HepG2 (cell line): ENCODE measurements around the gene TXNRD2.

ENCODE experiments used
- CBFB ChIP-seq: sonication (generic); formaldehyde crosslinking; IDR thresholded peaks from 2 replicates; pipeline ENCODE4 v1.4.0; 2020; ENCODE audit warnings: missing genetic modification reagents
- EP300 ChIP-seq, 3 experiments: sonication (generic) in 1 of 3; formaldehyde crosslinking in 1 of 3; IDR thresholded peaks; 2 replicates each; pipeline versions ENCODE4 v1.5.1 to v1.6.1; 2011 to 2020; ENCODE audit warnings: low read depth in 2 of 3, low read length in 2 of 3, borderline replicate concordance in 1 of 3, improper control_type of control experiment in 1 of 3, mild to moderate bottlenecking in 1 of 3, missing genetic modification reagents in 1 of 3, moderate library complexity in 1 of 3
- HNRNPL ChIP-seq: fragments of 200-400 bp; formaldehyde crosslinking; IDR thresholded peaks from 2 replicates; pipeline ENCODE4 v1.6.1; 2017; ENCODE audit warnings: mild to moderate bottlenecking, low read depth, low read length
- IKZF1 ChIP-seq: fragments of 450-650 bp; IDR thresholded peaks from 2 replicates; pipeline ENCODE4 v1.7.1; 2016
- JUND ChIP-seq: sonication (generic); formaldehyde crosslinking; IDR thresholded peaks from 2 replicates; pipeline ENCODE4 v1.8.0; 2022; ENCODE audit warnings: mild to moderate bottlenecking, missing genetic modification reagents
- KDM1A ChIP-seq: IDR thresholded peaks from 2 replicates; pipeline ENCODE4 v1.6.1; 2016; ENCODE audit warnings: missing compliant biosample characterization
- SP4 ChIP-seq: sonication (generic); formaldehyde crosslinking; IDR thresholded peaks from 2 replicates; pipeline ENCODE4 v1.8.1; 2023; ENCODE audit warnings: mild to moderate bottlenecking, missing genetic modification reagents
- TBP ChIP-seq: sonication (generic); formaldehyde crosslinking; IDR thresholded peaks from 2 replicates; pipeline ENCODE4 v1.5.0; 2020; ENCODE audit warnings: missing genetic modification reagents
- ZNF180 ChIP-seq: sonication (generic); formaldehyde crosslinking; IDR thresholded peaks from 2 replicates; pipeline ENCODE4 v1.4.0; 2020; ENCODE audit warnings: low read depth, missing genetic modification reagents, borderline replicate concordance
- ZNF572 ChIP-seq: sonication (generic); formaldehyde crosslinking; IDR thresholded peaks from 2 replicates; pipeline ENCODE4 v1.5.1; 2020; ENCODE audit warnings: mild to moderate bottlenecking, missing genetic modification reagents
- TF ChIP-seq, protein P1 (sequence below): sonication (generic); formaldehyde crosslinking; IDR thresholded peaks from 2 replicates; pipeline ENCODE4 v1.9.0; 2022; ENCODE audit warnings: missing genetic modification reagents, mild to moderate bottlenecking, borderline replicate concordance
- TF ChIP-seq, protein P2 (sequence below): sonication (generic); formaldehyde crosslinking; IDR thresholded peaks from 2 replicates; pipeline ENCODE4 v1.5.0; 2020; ENCODE audit warnings: mild to moderate bottlenecking, missing genetic modification reagents, moderate library complexity
- TF ChIP-seq, protein P3 (sequence below): sonication (generic); formaldehyde crosslinking; IDR thresholded peaks from 2 replicates; pipeline ENCODE4 v1.8.1; 2023; ENCODE audit warnings: missing genetic modification reagents, inconsistent platforms, borderline replicate concordance

DNA sequence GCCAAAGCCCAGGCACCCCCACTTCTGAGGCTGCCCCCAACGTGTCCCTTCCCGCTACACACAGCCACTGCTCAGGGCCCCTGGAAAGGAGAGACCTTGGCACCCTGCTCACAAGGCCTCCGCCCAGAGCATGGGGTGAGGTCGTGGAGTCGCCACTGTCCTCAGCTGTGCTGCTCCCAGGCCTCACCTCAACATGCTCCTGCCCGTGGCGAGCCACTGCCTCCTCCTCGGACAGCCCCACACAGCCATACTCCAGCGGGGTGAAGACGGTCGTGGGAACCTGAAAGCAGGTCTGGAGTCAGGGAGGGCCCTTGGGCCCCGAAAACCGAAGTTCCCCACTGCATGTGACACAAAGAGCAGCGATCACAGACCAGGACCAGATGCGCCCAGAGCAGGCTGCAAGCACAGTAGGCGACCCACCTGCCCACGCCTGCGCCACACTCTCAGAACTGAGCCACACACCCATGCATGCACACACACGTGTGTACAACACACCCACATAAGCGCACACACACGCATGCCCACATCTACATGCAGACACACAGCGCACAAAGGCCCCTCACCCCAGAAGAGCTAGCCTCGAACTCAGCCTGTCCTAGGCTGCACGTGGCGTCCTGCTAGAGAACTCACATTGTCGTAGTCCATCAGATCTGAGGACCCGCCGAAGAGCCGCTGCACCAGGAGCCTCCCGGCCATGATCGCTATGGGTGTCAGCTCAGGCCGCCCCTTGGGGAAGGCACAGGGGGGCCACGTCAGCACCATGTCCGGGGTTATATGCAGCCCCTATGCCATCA, 61.4 kb downstream of the TXNRD2 start:
- no peak for TF ChIP-seq SP4 (CRISPR knock-in tag)
- TF ChIP-seq EP300 (IDR thresholded peaks at IDR 0.05; ENCODE audit: low read depth in 2 of 2, low read length in 2 of 2), result no peak
- no peak for TF ChIP-seq EP300 (CRISPR knock-in tag; IDR thresholded peaks at IDR 0.05; ENCODE audit: borderline replicate concordance)
- TF ChIP-seq IKZF1, result no peak
- TF ChIP-seq, protein P1, sequence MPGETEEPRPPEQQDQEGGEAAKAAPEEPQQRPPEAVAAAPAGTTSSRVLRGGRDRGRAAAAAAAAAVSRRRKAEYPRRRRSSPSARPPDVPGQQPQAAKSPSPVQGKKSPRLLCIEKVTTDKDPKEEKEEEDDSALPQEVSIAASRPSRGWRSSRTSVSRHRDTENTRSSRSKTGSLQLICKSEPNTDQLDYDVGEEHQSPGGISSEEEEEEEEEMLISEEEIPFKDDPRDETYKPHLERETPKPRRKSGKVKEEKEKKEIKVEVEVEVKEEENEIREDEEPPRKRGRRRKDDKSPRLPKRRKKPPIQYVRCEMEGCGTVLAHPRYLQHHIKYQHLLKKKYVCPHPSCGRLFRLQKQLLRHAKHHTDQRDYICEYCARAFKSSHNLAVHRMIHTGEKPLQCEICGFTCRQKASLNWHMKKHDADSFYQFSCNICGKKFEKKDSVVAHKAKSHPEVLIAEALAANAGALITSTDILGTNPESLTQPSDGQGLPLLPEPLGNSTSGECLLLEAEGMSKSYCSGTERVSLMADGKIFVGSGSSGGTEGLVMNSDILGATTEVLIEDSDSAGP (CRISPR knock-in tag), result no peak
- TF ChIP-seq ZNF572 (CRISPR knock-in tag), result no peak
- no peak for TF ChIP-seq ZNF180 (CRISPR knock-in tag)
- TF ChIP-seq, protein P2, sequence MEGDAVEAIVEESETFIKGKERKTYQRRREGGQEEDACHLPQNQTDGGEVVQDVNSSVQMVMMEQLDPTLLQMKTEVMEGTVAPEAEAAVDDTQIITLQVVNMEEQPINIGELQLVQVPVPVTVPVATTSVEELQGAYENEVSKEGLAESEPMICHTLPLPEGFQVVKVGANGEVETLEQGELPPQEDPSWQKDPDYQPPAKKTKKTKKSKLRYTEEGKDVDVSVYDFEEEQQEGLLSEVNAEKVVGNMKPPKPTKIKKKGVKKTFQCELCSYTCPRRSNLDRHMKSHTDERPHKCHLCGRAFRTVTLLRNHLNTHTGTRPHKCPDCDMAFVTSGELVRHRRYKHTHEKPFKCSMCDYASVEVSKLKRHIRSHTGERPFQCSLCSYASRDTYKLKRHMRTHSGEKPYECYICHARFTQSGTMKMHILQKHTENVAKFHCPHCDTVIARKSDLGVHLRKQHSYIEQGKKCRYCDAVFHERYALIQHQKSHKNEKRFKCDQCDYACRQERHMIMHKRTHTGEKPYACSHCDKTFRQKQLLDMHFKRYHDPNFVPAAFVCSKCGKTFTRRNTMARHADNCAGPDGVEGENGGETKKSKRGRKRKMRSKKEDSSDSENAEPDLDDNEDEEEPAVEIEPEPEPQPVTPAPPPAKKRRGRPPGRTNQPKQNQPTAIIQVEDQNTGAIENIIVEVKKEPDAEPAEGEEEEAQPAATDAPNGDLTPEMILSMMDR (CRISPR knock-in tag), result no peak
- TF ChIP-seq CBFB (CRISPR knock-in tag), result no peak
- TF ChIP-seq JUND (CRISPR knock-in tag), result no peak
- TF ChIP-seq, protein P3, sequence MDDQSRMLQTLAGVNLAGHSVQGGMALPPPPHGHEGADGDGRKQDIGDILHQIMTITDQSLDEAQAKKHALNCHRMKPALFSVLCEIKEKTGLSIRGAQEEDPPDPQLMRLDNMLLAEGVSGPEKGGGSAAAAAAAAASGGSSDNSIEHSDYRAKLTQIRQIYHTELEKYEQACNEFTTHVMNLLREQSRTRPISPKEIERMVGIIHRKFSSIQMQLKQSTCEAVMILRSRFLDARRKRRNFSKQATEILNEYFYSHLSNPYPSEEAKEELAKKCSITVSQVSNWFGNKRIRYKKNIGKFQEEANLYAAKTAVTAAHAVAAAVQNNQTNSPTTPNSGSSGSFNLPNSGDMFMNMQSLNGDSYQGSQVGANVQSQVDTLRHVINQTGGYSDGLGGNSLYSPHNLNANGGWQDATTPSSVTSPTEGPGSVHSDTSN (CRISPR knock-in tag), result no peak
- no peak for TF ChIP-seq TBP (CRISPR knock-in tag)
- TF ChIP-seq HNRNPL, result 0 out of 2 replicates have a peak, but pooled peaks have one; percentile 3
- TF ChIP-seq KDM1A, result no peak
